ENCODE data around the gene UBE2N.
"Not testable (repeated sequence)": the region's sequence is repeated elsewhere in the genome, so short reads cannot be mapped to it uniquely, and the experiment has no call there.

The UBE2N gene

DNA sequence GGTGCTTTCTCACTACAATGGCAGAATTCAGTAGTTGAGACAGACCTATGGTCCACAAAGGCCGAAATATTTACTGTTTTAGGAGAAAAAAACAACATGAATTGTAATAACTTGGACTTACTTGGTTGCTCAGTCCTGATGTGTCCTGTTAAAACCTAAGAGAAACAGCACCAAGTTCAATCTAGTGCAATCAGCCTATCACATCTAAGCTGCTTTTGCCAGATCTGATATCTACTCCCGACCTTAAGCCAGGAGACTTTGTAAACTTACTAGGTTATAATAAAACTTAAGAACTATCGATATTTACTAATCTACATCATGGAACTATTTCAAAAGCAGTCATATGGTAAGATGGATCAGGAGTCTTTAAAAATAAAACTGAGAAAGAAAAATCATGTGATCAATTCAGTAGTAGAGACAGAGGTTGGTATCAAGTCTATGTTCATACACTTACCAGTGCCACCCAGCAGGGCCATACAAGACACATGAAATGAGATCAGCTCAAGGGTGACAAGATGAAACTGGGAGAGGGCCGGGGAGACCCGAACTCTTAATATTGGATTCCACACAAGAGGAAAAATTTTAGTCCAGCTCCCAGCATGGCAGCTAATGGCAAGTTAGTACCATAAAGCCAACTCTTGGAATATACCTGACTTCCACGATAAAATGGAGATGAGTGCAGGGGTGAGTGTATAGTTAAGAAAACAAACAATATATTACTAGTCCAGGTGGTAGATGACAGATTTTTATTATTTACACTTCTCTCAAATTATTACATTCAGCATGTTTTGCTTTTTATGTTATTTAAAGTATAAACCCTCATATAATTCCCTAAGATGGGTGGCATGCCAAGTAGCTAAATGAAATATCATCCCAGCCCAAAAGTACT, 36.5 kb downstream of the UBE2N start:
- Histone ChIP-seq H3K4me1 (ENCODE audit: control insufficient read depth, insufficient read depth, low read length) (no peaks in the 10 kb centered on the region), H3K36me3 (ENCODE audit: control insufficient read depth, insufficient read depth, low read length) (no peaks in the 10 kb centered on the region), H3K4me3 (ENCODE audit: low read depth, low read length) (no peak overlapping the region), H3K27me3 (ENCODE audit: control insufficient read depth, insufficient read depth, low read length) (no peaks in the 10 kb centered on the region), H3K9me3 (ENCODE audit: control insufficient read depth, insufficient read depth, low read length) (no peaks in the 10 kb centered on the region), H3K9ac (ENCODE audit: low read depth, low read length) (no peak overlapping the region)

DNA sequence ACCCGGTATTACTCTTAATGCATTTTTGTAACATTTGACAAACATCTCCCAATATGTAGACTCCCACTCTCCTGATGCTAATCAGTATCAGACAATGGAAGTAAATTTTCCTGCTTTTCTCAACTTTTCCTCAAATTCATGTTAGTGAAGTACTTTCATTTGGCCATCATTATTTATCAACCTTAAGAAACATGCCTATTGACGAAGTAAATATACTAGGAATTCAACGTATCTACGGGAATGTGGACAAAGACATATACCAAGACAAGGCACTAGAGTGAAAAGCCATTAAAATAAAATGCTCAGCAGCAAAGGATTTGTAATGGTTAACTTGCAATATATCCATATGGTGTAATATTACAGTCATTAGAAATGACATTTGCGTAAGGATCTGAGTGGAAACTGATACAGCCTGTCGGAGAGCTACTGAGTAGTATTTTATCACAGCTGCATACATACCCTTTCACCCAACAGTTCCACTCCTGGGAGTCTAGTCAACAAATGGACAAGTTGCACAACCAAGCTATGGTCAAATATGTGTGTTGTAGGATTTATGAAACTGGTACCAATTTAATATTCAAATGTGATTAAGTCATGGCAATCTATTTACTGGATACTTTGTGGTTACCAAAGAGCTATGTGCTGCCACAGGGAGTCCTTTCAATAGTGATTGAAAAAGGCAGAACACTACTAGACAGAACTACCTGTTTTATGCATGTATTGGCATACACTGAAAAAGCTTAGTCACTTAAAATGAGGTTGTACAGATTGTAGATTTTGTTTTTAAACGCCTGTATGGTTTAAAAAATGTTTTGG, 37.6 kb downstream of the UBE2N start:
- H3K9ac ChIP-seq (ENCODE audit: low read depth, low read length): no peak overlapping the region
- no peak overlapping the region for H3K4me3 ChIP-seq (ENCODE audit: low read depth, low read length)
- H3K9me3 ChIP-seq (ENCODE audit: control insufficient read depth, insufficient read depth, low read length): no peaks in the 10 kb centered on the region
- no peaks in the 10 kb centered on the region for H3K4me1 ChIP-seq (ENCODE audit: control insufficient read depth, insufficient read depth, low read length)
- H3K36me3 ChIP-seq (ENCODE audit: control insufficient read depth, insufficient read depth, low read length): no peaks in the 10 kb centered on the region
- H3K27me3 ChIP-seq (ENCODE audit: control insufficient read depth, insufficient read depth, low read length): no peaks in the 10 kb centered on the region

DNA sequence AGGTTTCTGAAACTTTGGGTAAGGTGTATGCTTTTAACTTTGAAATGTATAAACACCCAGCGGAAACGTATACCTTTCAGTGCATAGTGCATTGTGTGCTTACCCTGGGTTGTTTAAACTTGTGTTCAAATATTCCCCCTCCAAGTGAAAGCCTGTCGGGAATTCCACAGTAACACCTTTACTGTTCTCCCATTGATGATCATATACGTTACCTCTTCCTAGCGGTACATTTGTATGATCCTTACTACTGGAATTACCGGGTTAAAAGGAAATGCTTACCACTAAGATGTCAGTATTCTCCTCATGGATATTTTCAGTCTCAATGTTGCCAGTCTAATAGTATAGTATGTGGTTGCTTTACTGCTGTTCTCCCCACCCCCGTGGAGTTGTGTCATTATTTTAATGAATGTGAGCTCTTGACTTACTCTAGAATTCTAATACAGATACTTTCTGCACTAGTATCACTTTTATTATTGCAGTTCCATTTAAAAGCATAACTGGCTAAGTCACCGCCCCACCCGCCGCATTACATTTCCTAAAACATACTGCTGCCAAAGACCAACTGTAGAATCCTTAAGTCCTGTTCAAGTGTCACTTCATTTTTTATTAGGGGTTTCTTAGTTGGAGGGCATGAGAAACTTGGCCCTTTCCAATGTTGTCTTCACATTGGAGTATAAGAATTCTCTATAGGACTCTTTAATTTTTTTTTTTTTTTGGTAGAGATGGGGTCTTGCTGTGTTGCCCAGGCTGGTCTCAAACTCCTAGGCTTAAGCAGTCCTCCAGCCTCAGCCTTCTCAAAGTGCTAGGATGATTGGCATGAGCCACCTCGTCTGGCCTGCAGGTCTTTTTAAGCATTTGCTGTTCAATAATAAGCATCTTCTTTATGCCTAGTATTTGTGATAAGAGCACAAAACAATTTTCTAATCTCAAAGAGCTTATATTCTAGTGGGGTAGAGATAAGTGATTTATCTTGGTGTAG, 39.1 kb downstream of the UBE2N start:
- no peaks in the 10 kb centered on the region for H3K9me3 ChIP-seq (ENCODE audit: control insufficient read depth, insufficient read depth, low read length)
- H3K27me3 ChIP-seq (ENCODE audit: control insufficient read depth, insufficient read depth, low read length): no peaks in the 10 kb centered on the region
- no peak overlapping the region for H3K4me3 ChIP-seq (ENCODE audit: low read depth, low read length)
- no peaks in the 10 kb centered on the region for H3K36me3 ChIP-seq (ENCODE audit: control insufficient read depth, insufficient read depth, low read length)
- H3K4me1 ChIP-seq (ENCODE audit: control insufficient read depth, insufficient read depth, low read length): no peaks in the 10 kb centered on the region
- no peak overlapping the region for H3K9ac ChIP-seq (ENCODE audit: low read depth, low read length)

DNA sequence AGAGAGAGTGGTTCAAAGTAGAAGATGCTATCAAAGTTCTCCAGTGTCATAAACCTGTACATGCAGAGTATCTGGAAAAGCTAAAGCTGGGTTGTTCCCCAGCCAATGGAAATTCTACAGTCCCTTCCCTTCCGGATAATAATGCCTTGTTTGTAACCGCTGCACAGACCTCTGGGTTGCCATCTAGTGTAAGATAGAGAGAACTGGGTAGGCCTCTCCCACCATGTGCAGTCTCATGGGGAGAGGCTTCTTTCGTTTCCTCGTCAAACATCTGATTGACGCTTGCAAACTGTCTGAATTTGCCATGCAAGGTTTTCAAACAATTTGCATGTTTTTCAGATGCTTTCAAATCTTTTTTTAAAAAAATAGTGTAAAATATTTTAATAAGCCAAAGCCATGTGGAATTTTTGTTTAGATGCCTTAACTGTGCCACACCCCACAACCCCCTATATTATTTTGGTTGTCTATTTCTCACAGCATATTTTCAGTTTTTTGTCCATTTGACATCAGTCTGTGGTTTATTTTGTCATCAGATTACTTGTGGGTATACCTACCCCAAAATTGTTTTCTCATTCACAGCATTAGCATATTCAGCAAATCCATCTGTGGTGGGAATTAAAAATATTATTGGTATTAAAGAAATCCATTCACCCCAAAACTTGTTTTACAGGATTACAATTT, 42.4 kb downstream of the UBE2N start:
- not testable (repeated sequence) for H3K36me3 ChIP-seq (ENCODE audit: control insufficient read depth, insufficient read depth, low read length); H3K4me1 ChIP-seq (ENCODE audit: control insufficient read depth, insufficient read depth, low read length); H3K9ac ChIP-seq (ENCODE audit: low read depth, low read length); H3K9me3 ChIP-seq (ENCODE audit: control insufficient read depth, insufficient read depth, low read length); H3K27me3 ChIP-seq (ENCODE audit: control insufficient read depth, insufficient read depth, low read length); H3K4me3 ChIP-seq (ENCODE audit: low read depth, low read length)

DNA sequence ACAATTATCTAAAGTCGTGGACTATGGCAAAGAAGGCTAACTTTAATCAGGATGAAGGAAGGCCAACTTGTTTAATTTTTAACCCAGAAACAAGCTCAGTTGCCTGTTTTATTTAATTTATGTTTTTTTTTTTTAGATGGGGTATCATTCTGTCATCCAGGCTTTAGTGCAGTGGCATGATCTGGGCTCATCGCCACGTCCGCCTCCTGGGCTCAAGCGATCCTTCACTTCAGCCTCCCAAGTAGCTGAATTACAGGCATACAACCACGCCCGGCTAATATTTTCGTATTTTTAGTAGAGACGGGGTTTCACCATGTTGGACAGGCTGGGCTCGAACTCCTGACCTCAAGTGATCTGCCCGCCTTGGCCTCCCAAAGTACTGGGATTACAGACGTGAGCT, 44.3 kb downstream of the UBE2N start:
- no peaks in the 10 kb centered on the region for H3K4me1 ChIP-seq (ENCODE audit: control insufficient read depth, insufficient read depth, low read length)
- no peaks in the 10 kb centered on the region for H3K9me3 ChIP-seq (ENCODE audit: control insufficient read depth, insufficient read depth, low read length)
- no peak overlapping the region for H3K9ac ChIP-seq (ENCODE audit: low read depth, low read length)
- no peaks in the 10 kb centered on the region for H3K36me3 ChIP-seq (ENCODE audit: control insufficient read depth, insufficient read depth, low read length)
- no peak overlapping the region for H3K4me3 ChIP-seq (ENCODE audit: low read depth, low read length)
- no peaks in the 10 kb centered on the region for H3K27me3 ChIP-seq (ENCODE audit: control insufficient read depth, insufficient read depth, low read length)

DNA sequence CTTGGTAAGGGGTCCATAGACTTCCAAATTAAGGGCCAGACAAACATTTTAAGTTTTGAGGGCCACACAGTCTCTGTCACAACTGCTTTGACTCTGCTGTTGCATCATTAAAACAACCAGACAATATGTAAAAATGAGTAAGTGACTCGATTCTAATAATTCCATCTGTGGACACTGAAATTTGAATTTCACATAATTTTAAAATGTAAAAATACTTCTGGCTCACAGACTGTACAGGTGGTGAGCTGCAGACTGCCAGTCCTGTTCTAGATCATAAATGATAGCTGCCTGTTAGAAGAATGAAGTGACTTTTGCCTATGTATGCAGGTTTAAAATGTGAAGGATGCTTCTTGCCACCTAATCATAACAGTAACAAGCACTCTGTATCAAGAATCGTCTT, 48.3 kb downstream of the UBE2N start:
- Histone ChIP-seq H3K27me3 (ENCODE audit: control insufficient read depth, insufficient read depth, low read length) (no peaks in the 10 kb centered on the region), H3K36me3 (ENCODE audit: control insufficient read depth, insufficient read depth, low read length) (no peaks in the 10 kb centered on the region), H3K4me1 (ENCODE audit: control insufficient read depth, insufficient read depth, low read length) (peaks cover 2% of the 10 kb centered on the region), H3K9me3 (ENCODE audit: control insufficient read depth, insufficient read depth, low read length) (no peaks in the 10 kb centered on the region), H3K9ac (ENCODE audit: low read depth, low read length) (no peak overlapping the region), H3K4me3 (ENCODE audit: low read depth, low read length) (no peak overlapping the region)

DNA sequence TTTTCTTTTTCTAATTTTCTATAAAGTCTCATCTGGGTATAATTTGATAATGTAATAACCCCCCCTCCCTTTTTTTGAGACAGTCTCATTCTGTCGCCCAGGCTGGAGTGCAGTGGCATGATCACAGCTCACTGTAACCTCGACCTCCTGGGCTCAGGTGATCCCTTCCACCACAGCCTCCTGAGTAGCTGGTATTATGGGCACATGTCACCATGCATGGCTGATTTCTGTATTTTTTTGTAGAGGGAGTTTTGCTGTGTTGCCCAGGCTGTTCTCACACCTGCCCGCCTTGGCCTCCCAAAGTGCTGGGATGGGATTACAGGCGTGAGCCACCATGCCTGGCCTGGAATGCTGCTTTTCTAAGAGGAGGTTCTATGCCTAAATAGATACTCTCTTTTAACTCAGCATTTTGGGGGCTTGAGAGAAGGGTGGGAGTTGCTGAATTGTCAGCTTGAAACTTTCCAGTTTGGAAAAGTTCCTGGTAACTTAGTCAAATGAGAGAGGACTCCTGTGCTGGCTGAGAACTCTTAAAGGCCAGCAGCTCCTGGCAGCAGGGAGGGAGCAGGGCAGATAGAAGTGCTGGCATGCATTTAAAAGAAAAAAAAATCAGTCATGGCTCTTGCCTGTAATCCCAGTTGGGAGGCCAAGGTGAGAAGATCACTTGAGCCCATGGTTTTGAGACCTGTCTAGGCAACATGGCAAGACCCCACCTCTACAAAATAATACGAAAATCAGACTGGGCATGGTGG, 51.0 kb downstream of the UBE2N start:
- no peak overlapping the region for H3K4me3 ChIP-seq (ENCODE audit: low read depth, low read length)
- H3K9ac ChIP-seq (ENCODE audit: low read depth, low read length): no peak overlapping the region
- H3K4me1 ChIP-seq (ENCODE audit: control insufficient read depth, insufficient read depth, low read length): peaks cover 2% of the 10 kb centered on the region
- no peaks in the 10 kb centered on the region for H3K27me3 ChIP-seq (ENCODE audit: control insufficient read depth, insufficient read depth, low read length)
- no peaks in the 10 kb centered on the region for H3K9me3 ChIP-seq (ENCODE audit: control insufficient read depth, insufficient read depth, low read length)
- H3K36me3 ChIP-seq (ENCODE audit: control insufficient read depth, insufficient read depth, low read length): no peaks in the 10 kb centered on the region

DNA sequence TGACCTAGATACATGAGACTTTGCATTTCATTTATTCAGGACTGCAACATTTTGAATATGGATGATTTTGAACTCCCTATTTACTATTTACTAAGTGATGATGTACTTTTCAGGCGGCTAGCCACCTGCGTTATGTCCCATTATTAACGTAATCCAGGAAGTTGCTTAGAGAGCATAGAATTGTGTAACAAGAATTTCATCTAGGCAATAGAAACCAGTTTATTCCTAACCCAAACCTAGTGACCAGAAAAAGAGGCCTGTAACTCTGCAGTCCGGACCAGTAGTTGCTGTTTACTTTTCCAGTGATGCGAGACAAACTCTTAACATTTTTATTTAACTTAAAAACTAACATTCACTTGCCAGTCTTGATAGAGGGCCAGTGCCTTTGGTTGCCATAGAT, 51.7 kb downstream of the UBE2N start:
- Histone ChIP-seq H3K9ac (ENCODE audit: low read depth, low read length) (no peak overlapping the region), H3K4me3 (ENCODE audit: low read depth, low read length) (no peak overlapping the region), H3K27me3 (ENCODE audit: control insufficient read depth, insufficient read depth, low read length) (no peaks in the 10 kb centered on the region), H3K36me3 (ENCODE audit: control insufficient read depth, insufficient read depth, low read length) (no peaks in the 10 kb centered on the region), H3K9me3 (ENCODE audit: control insufficient read depth, insufficient read depth, low read length) (no peaks in the 10 kb centered on the region), H3K4me1 (ENCODE audit: control insufficient read depth, insufficient read depth, low read length) (peaks cover 3% of the 10 kb centered on the region)

DNA sequence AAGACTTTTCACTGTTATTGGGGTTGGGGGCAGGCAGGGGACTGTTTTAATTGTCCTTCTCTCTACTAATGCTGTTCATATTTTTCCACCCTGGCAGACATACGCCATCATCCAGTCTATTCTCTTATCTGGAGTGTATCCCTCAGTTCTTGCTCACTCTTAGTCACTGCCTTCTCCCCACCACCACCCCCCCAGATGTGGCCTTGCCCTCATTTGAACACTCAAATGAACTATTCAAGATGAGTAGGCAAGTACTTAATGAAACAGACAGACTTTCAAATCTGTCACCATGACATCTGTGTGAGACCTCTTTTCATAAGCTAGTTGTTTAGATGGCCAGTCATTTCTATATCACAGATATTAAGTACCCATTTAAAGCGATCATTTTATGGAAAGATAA, 54.0 kb downstream of the UBE2N start:
- Histone ChIP-seq H3K27me3 (ENCODE audit: control insufficient read depth, insufficient read depth, low read length) (no peaks in the 10 kb centered on the region), H3K9me3 (ENCODE audit: control insufficient read depth, insufficient read depth, low read length) (no peaks in the 10 kb centered on the region), H3K4me1 (ENCODE audit: control insufficient read depth, insufficient read depth, low read length) (peaks cover 7% of the 10 kb centered on the region), H3K4me3 (ENCODE audit: low read depth, low read length) (no peak overlapping the region), H3K36me3 (ENCODE audit: control insufficient read depth, insufficient read depth, low read length) (no peaks in the 10 kb centered on the region), H3K9ac (ENCODE audit: low read depth, low read length) (no peak overlapping the region)

DNA sequence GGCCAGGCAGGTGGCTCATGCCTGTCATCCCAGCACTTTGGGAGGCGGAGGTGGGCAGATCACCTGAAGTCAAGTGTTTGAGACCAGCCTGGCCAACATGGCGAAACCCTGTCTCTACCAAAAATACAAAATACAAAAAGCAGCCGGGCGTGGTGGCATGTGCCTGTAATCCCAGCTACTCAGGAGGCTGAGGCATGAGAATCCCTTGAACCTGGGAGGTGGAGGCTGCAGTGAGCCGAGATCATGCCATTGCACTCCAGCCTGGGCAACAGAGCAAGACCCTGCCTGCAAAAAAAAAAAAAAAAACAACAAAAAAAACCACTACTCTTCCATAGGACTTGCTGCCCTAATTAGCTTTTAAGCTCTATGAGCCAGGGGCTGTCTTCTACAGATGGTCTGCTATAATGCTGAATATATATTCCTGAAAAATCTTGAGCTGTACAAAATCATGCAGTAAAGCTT, 59.7 kb downstream of the UBE2N start:
- peaks cover 14% of the 10 kb centered on the region for H3K4me1 ChIP-seq (ENCODE audit: control insufficient read depth, insufficient read depth, low read length)
- H3K9me3 ChIP-seq (ENCODE audit: control insufficient read depth, insufficient read depth, low read length); H3K4me3 ChIP-seq (ENCODE audit: low read depth, low read length); H3K9ac ChIP-seq (ENCODE audit: low read depth, low read length); H3K36me3 ChIP-seq (ENCODE audit: control insufficient read depth, insufficient read depth, low read length); H3K27me3 ChIP-seq (ENCODE audit: control insufficient read depth, insufficient read depth, low read length): not testable (repeated sequence)

Measured in iPS-15b (cell line).